HG03432 (cell line): Measurements from ENCODE around the gene ZNF133.

Experiments used
- ATAC-seq: cut with Tn5 transposase; IDR thresholded peaks from one replicate; pipeline ENCODE4 v1.9.1; 2021; ENCODE audit warnings: mild to moderate bottlenecking, moderate library complexity; ENCODE audit not compliant: unreplicated experiment

The ZNF133 gene

DNA sequence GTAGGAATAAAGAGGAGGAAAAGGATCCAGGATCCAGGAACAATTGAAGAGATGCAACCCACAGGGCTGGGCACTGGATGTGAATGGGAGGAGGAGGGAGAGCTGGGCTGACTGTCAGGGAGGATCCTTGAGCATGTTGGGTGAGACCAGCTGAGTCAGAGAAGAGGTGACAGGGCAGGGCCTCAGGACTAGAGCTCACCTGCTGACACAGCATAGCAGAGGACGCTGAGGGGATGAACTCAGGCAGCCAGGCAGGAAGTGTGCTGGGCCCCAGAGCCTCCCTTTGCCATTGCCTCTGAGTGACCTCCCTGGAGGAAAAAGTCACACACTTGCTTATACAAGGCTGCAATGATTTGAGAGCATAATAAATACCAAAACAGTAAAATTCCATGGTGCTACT lies 72.3 kb downstream of the ZNF133 start:
- no peak for ATAC-seq

GRCh38 chr20:18361678-18362077 lies 73.4 kb downstream of the ZNF133 start:
- ATAC-seq, result no peak

DNA sequence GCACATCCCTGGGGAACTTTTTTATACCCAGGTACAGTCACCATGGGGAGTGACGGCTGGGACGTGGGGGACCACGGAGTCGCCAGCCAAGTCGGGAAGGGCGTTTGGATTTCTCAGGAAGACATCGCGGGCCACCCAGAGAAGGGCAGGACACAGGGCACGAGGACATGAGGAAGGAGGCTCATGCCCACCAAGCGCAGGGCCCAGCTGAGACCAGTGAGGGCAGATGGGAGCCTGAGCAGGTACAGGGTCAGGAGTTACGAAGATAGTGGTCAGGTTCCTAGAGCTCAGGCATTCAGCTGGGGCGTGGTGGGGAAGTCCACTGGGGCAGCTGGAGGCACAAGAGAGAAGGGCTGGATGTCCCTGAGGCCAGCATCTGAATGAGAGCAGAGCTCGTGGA lies 74.6 kb downstream of the ZNF133 start:
- no peak for ATAC-seq

DNA sequence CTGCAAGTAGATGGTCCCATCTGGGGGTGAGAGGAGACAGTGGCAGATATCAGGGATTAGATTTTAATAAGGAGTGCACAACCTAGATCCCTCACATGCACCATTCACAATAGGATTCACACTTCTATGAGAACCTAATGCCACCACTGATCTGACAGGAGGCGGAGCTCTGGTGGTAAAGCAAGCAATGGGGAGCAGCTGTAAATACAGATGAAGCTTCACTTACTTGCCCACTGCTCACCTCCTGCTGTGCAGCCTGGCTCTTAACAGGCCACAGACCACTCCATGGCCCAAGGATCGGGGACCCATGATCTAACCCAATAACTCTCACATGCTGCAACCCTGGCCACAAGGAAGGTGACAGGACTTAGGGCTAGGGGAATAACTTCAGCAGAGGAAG lies 75.4 kb downstream of the ZNF133 start:
- ATAC-seq, result no peak

- no peak for ATAC-seq
Measured at GRCh38 chr20:18364768-18365167, 76.4 kb downstream of the ZNF133 start.
